Smooth muscle cell (in vitro differentiated cells): Measurements from ENCODE around the gene SEPTIN8. TPM values are rescaled to one million over a fixed set of nuclear protein-coding genes. Genes with fewer than 3 reads are reported as not detected.

Source experiments
- DNase-seq: peaks from one replicate; lab custom pipeline; 2025; ENCODE audit not compliant: unreplicated experiment; lab: John Stamatoyannopoulos, UW
- H2AFZ ChIP-seq: fragments of 200-600 bp; sonication (generic); 2 replicates; pipeline ENCODE4 v1.6.0; 2016; ENCODE audit warnings: antibody characterized with exemption, low read depth, mild to moderate bottlenecking
- H3F3A ChIP-seq: fragments of 200-600 bp; sonication (generic); 2 replicates; pipeline ENCODE4 v1.6.0; 2017; ENCODE audit warnings: antibody characterized with exemption, low read depth
- H3K27ac ChIP-seq: fragments of 200-600 bp; sonication (generic); 2 replicates; pipeline ENCODE4 v1.5.1; 2016; ENCODE audit warnings: low read depth, mild to moderate bottlenecking
- H3K27me3 ChIP-seq: fragments of 200-600 bp; sonication (generic); 2 replicates; pipeline ENCODE4 v1.6.1; 2016; ENCODE audit warnings: low read depth, mild to moderate bottlenecking
- H3K36me3 ChIP-seq: fragments of 200-600 bp; sonication (generic); 2 replicates; pipeline ENCODE4 v1.5.1; 2016; ENCODE audit warnings: low read depth
- H3K4me1 ChIP-seq: fragments of 200-600 bp; sonication (generic); 2 replicates; pipeline ENCODE4 v1.5.1; 2016; ENCODE audit warnings: low read depth
- H3K4me2 ChIP-seq: fragments of 200-600 bp; sonication (generic); 2 replicates; pipeline ENCODE4 v1.6.0; 2016; ENCODE audit warnings: mild to moderate bottlenecking
- H3K4me3 ChIP-seq: fragments of 200-600 bp; sonication (generic); 2 replicates; pipeline ENCODE4 v1.5.1; 2016; ENCODE audit warnings: mild to moderate bottlenecking
- H3K79me2 ChIP-seq: fragments of 200-600 bp; sonication (generic); 2 replicates; pipeline ENCODE4 v1.6.0; 2016; ENCODE audit warnings: low read depth, mild to moderate bottlenecking
- H3K9ac ChIP-seq: fragments of 200-600 bp; sonication (generic); 2 replicates; pipeline ENCODE4 v1.6.0; 2016; ENCODE audit warnings: low read depth
- H3K9me3 ChIP-seq: fragments of 200-600 bp; sonication (generic); replicated peaks from 2 replicates; pipeline ENCODE4 v1.5.1; 2016; ENCODE audit warnings: low read depth
- H4K20me1 ChIP-seq: fragments of 200-600 bp; sonication (generic); 2 replicates; pipeline ENCODE4 v1.6.0; 2016; ENCODE audit warnings: low read depth
- CTCF ChIP-seq: fragments of 200-600 bp; sonication (generic); IDR thresholded peaks from 2 replicates; pipeline ENCODE4 v1.5.1; 2017; ENCODE audit warnings: borderline replicate concordance, mild to moderate bottlenecking, antibody characterized with exemption; ENCODE audit not compliant: insufficient read depth, poor library complexity, severe bottlenecking
- WGBS: methylation state at CpG from one replicate; pipeline ENCODE4 v1.1.7; 2016; ENCODE audit warnings: low lambda C conversion rate; 5-methylcytosine and 5-hydroxymethylcytosine counted together
- polyA plus RNA-seq: library from polyadenylated mRNA; unstranded; fragments of >200 nt; fragmentation: Nextera tagmentation; extraction: Ambion mirVana; gene quantifications from 2 replicates; pipeline ENCODE4 v1.2.1, GENCODE V29; 2016
- total RNA-seq: library from RNA; depleted of rRNA; stranded (reverse); fragments of >200 nt; gene quantifications from 2 replicates; pipeline ENCODE4 v1.2.3, GENCODE V29; 2014

The SEPTIN8 gene
- total and polyA plus RNA-seq, 2 experiments from 2014 or later, result 26.3 to 68.1 TPM

GRCh38 chr5:132718544-132719312 lies 58.3 kb downstream of the SEPTIN8 start:
- Histone ChIP-seq H3K4me3 (no peak overlapping the region), H4K20me1 (no peaks in the 10 kb centered on the region), H3K9me3 (no peaks in the 10 kb centered on the region), H3K4me2 (no peak overlapping the region), H3K79me2 (no peaks in the 10 kb centered on the region), H3K36me3 (no peaks in the 10 kb centered on the region), H3K9ac (no peak overlapping the region), H3K27ac (no peak overlapping the region), H3F3A (no peaks in the 10 kb centered on the region), H3K4me1 (no peaks in the 10 kb centered on the region), H2AFZ (no peak overlapping the region), H3K27me3 (no peaks in the 10 kb centered on the region)
- no peak for TF ChIP-seq CTCF
- no peak for DNase-seq
- WGBS, result 87% methylated on average over 5 of the region's 5 CpGs

GRCh38 chr5:132714456-132715307 lies 62.4 kb downstream of the SEPTIN8 start:
- Histone ChIP-seq H3K27ac (no peak overlapping the region), H2AFZ (no peak overlapping the region), H3K9me3 (no peaks in the 10 kb centered on the region), H3F3A (no peaks in the 10 kb centered on the region), H3K27me3 (no peaks in the 10 kb centered on the region), H3K79me2 (no peaks in the 10 kb centered on the region), H3K4me2 (no peak overlapping the region), H4K20me1 (no peaks in the 10 kb centered on the region), H3K9ac (no peak overlapping the region), H3K4me3 (no peak overlapping the region), H3K4me1 (no peaks in the 10 kb centered on the region), H3K36me3 (no peaks in the 10 kb centered on the region)
- TF ChIP-seq CTCF, result peak; percentile 48
- DNase-seq, result no peak
- 84% methylated on average over 11 of the region's 11 CpGs for WGBS

- no peak for TF ChIP-seq CTCF
- H3K27me3 ChIP-seq, result no peaks in the 10 kb centered on the region
These were observed 68.4 kb downstream of the SEPTIN8 start for GRCh38 chr5:132708645-132709044.

More at GRCh38 chr5:132708645-132709044, 68.4 kb downstream of the SEPTIN8 start:
- H3K4me2 ChIP-seq, result no peak overlapping the region
- no peak overlapping the region for H3K9ac ChIP-seq
- no peak overlapping the region for H3K4me3 ChIP-seq
- H3F3A ChIP-seq, result no peaks in the 10 kb centered on the region
- no peak overlapping the region for H3K27ac ChIP-seq
- no peaks in the 10 kb centered on the region for H4K20me1 ChIP-seq
- no peak for DNase-seq
- no peak overlapping the region for H2AFZ ChIP-seq
- no peaks in the 10 kb centered on the region for H3K36me3 ChIP-seq
- no peaks in the 10 kb centered on the region for H3K79me2 ChIP-seq
- no peaks in the 10 kb centered on the region for H3K9me3 ChIP-seq
- no peaks in the 10 kb centered on the region for H3K4me1 ChIP-seq
